Fibroblast of villous mesenchyme (primary cell): Measurements from ENCODE around the gene C19orf38. TPM values are rescaled to one million over a fixed set of nuclear protein-coding genes. Genes with fewer than 3 reads are reported as not detected.
A peak's percentile ranks its signal among the peaks of the same experiment; 100 is the strongest.

Source experiments
- DNase-seq: peaks from one replicate; pipeline ENCODE4 v3.0.0-alpha.2; 2010; ENCODE audit warnings: low read depth
- H3K4me3 ChIP-seq: 2 replicates; pipeline ENCODE4 v1.5.1; 2011; ENCODE audit warnings: low read depth, mild to moderate bottlenecking, low read length
- total RNA-seq: library from RNA; depleted of rRNA; stranded (reverse); fragments of >200 nt; gene quantifications from 2 replicates; pipeline ENCODE4 v1.2.3, GENCODE V29; 2012
- TF ChIP-seq, protein P1 (sequence below): IDR thresholded peaks from 2 replicates; pipeline ENCODE4 v1.5.1; 2012; ENCODE audit warnings: low read depth, mild to moderate bottlenecking, low read length; ENCODE audit not compliant: insufficient read depth

The C19orf38 gene
- total RNA-seq, 1 donor, result 0.43 TPM

GRCh38 chr19:10888421-10888866 is 40.2 kb downstream of the C19orf38 start:
- TF ChIP-seq, protein P1, sequence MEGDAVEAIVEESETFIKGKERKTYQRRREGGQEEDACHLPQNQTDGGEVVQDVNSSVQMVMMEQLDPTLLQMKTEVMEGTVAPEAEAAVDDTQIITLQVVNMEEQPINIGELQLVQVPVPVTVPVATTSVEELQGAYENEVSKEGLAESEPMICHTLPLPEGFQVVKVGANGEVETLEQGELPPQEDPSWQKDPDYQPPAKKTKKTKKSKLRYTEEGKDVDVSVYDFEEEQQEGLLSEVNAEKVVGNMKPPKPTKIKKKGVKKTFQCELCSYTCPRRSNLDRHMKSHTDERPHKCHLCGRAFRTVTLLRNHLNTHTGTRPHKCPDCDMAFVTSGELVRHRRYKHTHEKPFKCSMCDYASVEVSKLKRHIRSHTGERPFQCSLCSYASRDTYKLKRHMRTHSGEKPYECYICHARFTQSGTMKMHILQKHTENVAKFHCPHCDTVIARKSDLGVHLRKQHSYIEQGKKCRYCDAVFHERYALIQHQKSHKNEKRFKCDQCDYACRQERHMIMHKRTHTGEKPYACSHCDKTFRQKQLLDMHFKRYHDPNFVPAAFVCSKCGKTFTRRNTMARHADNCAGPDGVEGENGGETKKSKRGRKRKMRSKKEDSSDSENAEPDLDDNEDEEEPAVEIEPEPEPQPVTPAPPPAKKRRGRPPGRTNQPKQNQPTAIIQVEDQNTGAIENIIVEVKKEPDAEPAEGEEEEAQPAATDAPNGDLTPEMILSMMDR, result no peak
- DNase-seq, result no peak
- H3K4me3 ChIP-seq, result no peak overlapping the region

GRCh38 chr19:10889880-10890279 is 41.7 kb downstream of the C19orf38 start:
- TF ChIP-seq, protein P1, result no peak
- no peak overlapping the region for H3K4me3 ChIP-seq
- DNase-seq, result no peak

GRCh38 chr19:10891405-10892086 is 43.3 kb downstream of the C19orf38 start:
- DNase-seq, result no peak
- H3K4me3 ChIP-seq, result no peak overlapping the region
- TF ChIP-seq, protein P1, result no peak

DNA sequence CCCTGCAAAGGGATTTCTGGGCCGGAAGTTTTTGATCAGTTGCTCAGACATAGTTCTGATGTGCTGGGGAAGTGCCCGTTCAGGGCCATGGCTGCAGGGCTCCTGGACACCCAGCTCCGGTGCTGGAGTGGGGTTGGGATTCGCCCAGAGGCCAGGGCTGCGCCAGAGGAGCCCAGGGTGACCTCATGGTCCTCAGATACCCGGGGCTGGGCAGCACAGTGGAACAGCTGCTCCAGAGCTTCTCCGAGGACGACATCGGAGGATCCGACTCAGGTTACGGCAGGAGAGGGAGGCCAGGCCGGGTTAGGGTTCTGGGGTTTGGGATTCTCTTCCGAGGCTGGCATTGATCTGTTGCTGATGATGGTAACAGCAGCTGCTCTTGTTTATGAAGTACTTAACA is 44.0 kb downstream of the C19orf38 start:
- no peak for DNase-seq
- H3K4me3 ChIP-seq, result no peak overlapping the region
- TF ChIP-seq, protein P1, result no peak

DNA sequence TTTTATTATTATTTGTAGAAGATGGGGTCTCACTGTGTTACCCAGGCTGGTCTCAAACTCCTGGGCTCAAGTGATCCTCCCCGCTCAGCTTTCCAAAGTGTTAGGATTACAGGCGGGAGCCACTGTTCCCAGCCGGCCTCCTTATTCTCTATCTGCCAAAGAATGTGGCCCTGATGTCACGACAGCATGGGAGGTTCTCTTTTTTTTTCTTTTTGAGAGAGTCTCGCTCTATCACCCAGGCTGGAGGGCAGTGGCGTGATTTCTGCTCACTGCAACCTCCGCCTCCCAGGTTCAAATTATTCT is 46.6 kb downstream of the C19orf38 start:
- TF ChIP-seq, protein P1, result no peak
- DNase-seq, result no peak

GRCh38 chr19:10895363-10895762 is 47.1 kb downstream of the C19orf38 start:
- DNase-seq, result no peak
- TF ChIP-seq, protein P1, result no peak

More for the DNA sequence above, 46.6 kb downstream of the C19orf38 start:
- no peak overlapping the region for H3K4me3 ChIP-seq

GRCh38 chr19:10895920-10896319 is 47.7 kb downstream of the C19orf38 start:
- no peak for DNase-seq
- H3K4me3 ChIP-seq, result no peak overlapping the region
- TF ChIP-seq, protein P1, result peak; percentile 7

More at GRCh38 chr19:10895363-10895762, 47.1 kb downstream of the C19orf38 start:
- H3K4me3 ChIP-seq, result no peak overlapping the region
